Fibroblast of lung (primary cell): ENCODE measurements around the gene CLDN34. TPM values are rescaled to one million over a fixed set of nuclear protein-coding genes. Genes with fewer than 3 reads are reported as not detected.

Experiments
- DNase-seq, 2 donors: peaks; one replicate each; pipeline versions ENCODE4 v3.0.0 to v3.0.0-alpha.2; 2010; ENCODE audit warnings: low read depth in 2 of 2
- H2AFZ ChIP-seq: 2 replicates; pipeline ENCODE4 v1.5.1; 2012; ENCODE audit warnings: low read length, control low read depth, inconsistent platforms
- H3K27ac ChIP-seq: 2 replicates; pipeline ENCODE4 v1.5.1; 2011; ENCODE audit warnings: low read length, control low read depth; ENCODE audit not compliant: insufficient read depth
- H3K27me3 ChIP-seq: 2 replicates; pipeline ENCODE4 v1.5.1; 2011; ENCODE audit warnings: mild to moderate bottlenecking, low read length; ENCODE audit not compliant: control insufficient read depth, insufficient read depth
- H3K36me3 ChIP-seq: 2 replicates; pipeline ENCODE4 v1.5.1; 2011; ENCODE audit warnings: low read length; ENCODE audit not compliant: control insufficient read depth, insufficient read depth
- H3K4me1 ChIP-seq: 2 replicates; pipeline ENCODE4 v1.5.1; 2011; ENCODE audit warnings: low read length; ENCODE audit not compliant: control insufficient read depth, insufficient read depth; ENCODE audit errors: extremely low read depth
- H3K4me2 ChIP-seq: 2 replicates; pipeline ENCODE4 v1.5.1; 2011; ENCODE audit warnings: low read length, control low read depth; ENCODE audit not compliant: insufficient read depth; ENCODE audit errors: extremely low read depth
- H3K4me3 ChIP-seq, 4 experiments: fragments of 200-600 bp in 1 of 4; sonication (generic) in 1 of 4; replicated peaks in 1 of 4; 2 replicates each; pipeline ENCODE4 v1.5.1; 2011 to 2016; ENCODE audit warnings: low read length in 4 of 4, low read depth in 3 of 4, mild to moderate bottlenecking in 3 of 4, control low read depth in 2 of 4, inconsistent platforms in 1 of 4, mixed read lengths in 1 of 4; ENCODE audit not compliant: insufficient read depth in 1 of 4; ENCODE audit errors: control extremely low read depth in 1 of 4
- H3K79me2 ChIP-seq: 2 replicates; pipeline ENCODE4 v1.5.1; 2012; ENCODE audit warnings: mild to moderate bottlenecking, low read length, inconsistent platforms; ENCODE audit not compliant: control insufficient read depth, insufficient read depth
- H3K9ac ChIP-seq: 2 replicates; pipeline ENCODE4 v1.5.1; 2011; ENCODE audit warnings: mild to moderate bottlenecking, low read length, control low read depth; ENCODE audit not compliant: insufficient read depth
- H3K9me3 ChIP-seq: 2 replicates; pipeline ENCODE4 v1.5.1; 2012; ENCODE audit warnings: low read depth, low read length; ENCODE audit not compliant: control insufficient read depth, insufficient read depth
- H4K20me1 ChIP-seq: 2 replicates; pipeline ENCODE4 v1.5.1; 2011; ENCODE audit warnings: low read length; ENCODE audit not compliant: control insufficient read depth, insufficient read depth; ENCODE audit errors: extremely low read depth
- CTCF ChIP-seq, 2 donors: IDR thresholded peaks in 1 of 2; conservative IDR thresholded peaks in 1 of 2; 1 replicate in 1 of 2; 2 replicates in 1 of 2; pipeline ENCODE4 v1.5.1; 2011 to 2012; ENCODE audit warnings: low read length in 2 of 2, control low read depth in 1 of 2, inconsistent platforms in 1 of 2, low read depth in 1 of 2, mild to moderate bottlenecking in 1 of 2
- EZH2 ChIP-seq: IDR thresholded peaks from 2 replicates; pipeline ENCODE4 v1.5.1; 2012; ENCODE audit warnings: low read length, control low read depth, mild to moderate bottlenecking; ENCODE audit errors: missing control alignments
- polyA plus RNA-seq, 2 donors: library from polyadenylated mRNA; depleted of rRNA in 1 of 2; stranded (reverse) in 1 of 2; unstranded in 1 of 2; fragments of >200 nt; gene quantifications; 2 replicates each; pipeline ENCODE4 v1.2.1, GENCODE V29; 2011 to 2012; ENCODE audit warnings: missing spikeins in 1 of 2
- total RNA-seq: library from RNA; depleted of rRNA; stranded (reverse); fragments of >200 nt; gene quantifications from 2 replicates; pipeline ENCODE4 v1.2.1, GENCODE V29; 2014

CLDN34 gene
- total and polyA plus RNA-seq, 2 donors (not counting 1 experiment from before 2014, with no cell fraction given): not detected

GRCh38 chrX:10004832-10005475, 37.8 kb downstream of the CLDN34 start:
- DNase-seq: no peak
- Histone ChIP-seq H3K27ac (no peak overlapping the region), H3K27me3 (no peaks in the 10 kb centered on the region), H3K36me3 (no peaks in the 10 kb centered on the region), H3K4me1 (no peaks in the 10 kb centered on the region), H4K20me1 (no peaks in the 10 kb centered on the region), H3K4me2 (no peak overlapping the region), H3K4me3 (no peak overlapping the region), H3K79me2 (no peaks in the 10 kb centered on the region), H3K9me3 (no peaks in the 10 kb centered on the region), H3K9ac (no peak overlapping the region), H2AFZ (no peak overlapping the region)
- TF ChIP-seq EZH2: no peak
- TF ChIP-seq CTCF (conservative IDR thresholded peaks at IDR 0.05 in 1 of 2, IDR thresholded peaks at IDR 0.05 in 1 of 2; ENCODE audit: low read depth in 1 of 2, low read length in 2 of 2): no peak

- no peaks in the 10 kb centered on the region for H3K36me3 ChIP-seq
- H3K9ac ChIP-seq: no peak overlapping the region
- no peaks in the 10 kb centered on the region for H3K27me3 ChIP-seq
- no peaks in the 10 kb centered on the region for H4K20me1 ChIP-seq
- no peak overlapping the region for H2AFZ ChIP-seq
- H3K4me2 ChIP-seq: no peak overlapping the region
- no peaks in the 10 kb centered on the region for H3K9me3 ChIP-seq
- no peaks in the 10 kb centered on the region for H3K4me1 ChIP-seq
- H3K27ac ChIP-seq: no peak overlapping the region
- H3K4me3 ChIP-seq: no peak overlapping the region
- no peak for DNase-seq
- no peaks in the 10 kb centered on the region for H3K79me2 ChIP-seq
- no peak for TF ChIP-seq EZH2
- TF ChIP-seq CTCF (conservative IDR thresholded peaks at IDR 0.05 in 1 of 2, IDR thresholded peaks at IDR 0.05 in 1 of 2; ENCODE audit: low read depth in 1 of 2, low read length in 2 of 2): no peak
Observed at GRCh38 chrX:10006086-10006485, 38.9 kb downstream of the CLDN34 start.

- TF ChIP-seq EZH2 (no peak), CTCF (conservative IDR thresholded peaks at IDR 0.05 in 1 of 2, IDR thresholded peaks at IDR 0.05 in 1 of 2; ENCODE audit: low read depth in 1 of 2, low read length in 2 of 2) (no peak)
- H3K79me2 ChIP-seq: no peaks in the 10 kb centered on the region
- no peaks in the 10 kb centered on the region for H3K9me3 ChIP-seq
- H3K4me2 ChIP-seq: no peak overlapping the region
- H3K9ac ChIP-seq: no peak overlapping the region
- no peaks in the 10 kb centered on the region for H4K20me1 ChIP-seq
- no peaks in the 10 kb centered on the region for H3K27me3 ChIP-seq
- no peak for DNase-seq
- H3K36me3 ChIP-seq: no peaks in the 10 kb centered on the region
- H2AFZ ChIP-seq: no peak overlapping the region
- H3K4me1 ChIP-seq: peaks cover 3% of the 10 kb centered on the region
- no peak overlapping the region for H3K27ac ChIP-seq
- H3K4me3 ChIP-seq: no peak overlapping the region
Observed at GRCh38 chrX:10006770-10007169, 39.6 kb downstream of the CLDN34 start.
